HG02678 (cell line): ENCODE results near the gene NPTX1.
"Not testable (repeated sequence)": the region's sequence is repeated elsewhere in the genome, so short reads cannot be mapped to it uniquely, and the experiment has no call there.

ENCODE experiments used
- ATAC-seq: cut with Tn5 transposase; IDR thresholded peaks from one replicate; pipeline ENCODE4 v1.9.1; 2021; ENCODE audit warnings: mild to moderate bottlenecking, moderate library complexity; ENCODE audit not compliant: unreplicated experiment

NPTX1 gene, protein sequence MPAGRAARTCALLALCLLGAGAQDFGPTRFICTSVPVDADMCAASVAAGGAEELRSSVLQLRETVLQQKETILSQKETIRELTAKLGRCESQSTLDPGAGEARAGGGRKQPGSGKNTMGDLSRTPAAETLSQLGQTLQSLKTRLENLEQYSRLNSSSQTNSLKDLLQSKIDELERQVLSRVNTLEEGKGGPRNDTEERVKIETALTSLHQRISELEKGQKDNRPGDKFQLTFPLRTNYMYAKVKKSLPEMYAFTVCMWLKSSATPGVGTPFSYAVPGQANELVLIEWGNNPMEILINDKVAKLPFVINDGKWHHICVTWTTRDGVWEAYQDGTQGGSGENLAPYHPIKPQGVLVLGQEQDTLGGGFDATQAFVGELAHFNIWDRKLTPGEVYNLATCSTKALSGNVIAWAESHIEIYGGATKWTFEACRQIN

DNA sequence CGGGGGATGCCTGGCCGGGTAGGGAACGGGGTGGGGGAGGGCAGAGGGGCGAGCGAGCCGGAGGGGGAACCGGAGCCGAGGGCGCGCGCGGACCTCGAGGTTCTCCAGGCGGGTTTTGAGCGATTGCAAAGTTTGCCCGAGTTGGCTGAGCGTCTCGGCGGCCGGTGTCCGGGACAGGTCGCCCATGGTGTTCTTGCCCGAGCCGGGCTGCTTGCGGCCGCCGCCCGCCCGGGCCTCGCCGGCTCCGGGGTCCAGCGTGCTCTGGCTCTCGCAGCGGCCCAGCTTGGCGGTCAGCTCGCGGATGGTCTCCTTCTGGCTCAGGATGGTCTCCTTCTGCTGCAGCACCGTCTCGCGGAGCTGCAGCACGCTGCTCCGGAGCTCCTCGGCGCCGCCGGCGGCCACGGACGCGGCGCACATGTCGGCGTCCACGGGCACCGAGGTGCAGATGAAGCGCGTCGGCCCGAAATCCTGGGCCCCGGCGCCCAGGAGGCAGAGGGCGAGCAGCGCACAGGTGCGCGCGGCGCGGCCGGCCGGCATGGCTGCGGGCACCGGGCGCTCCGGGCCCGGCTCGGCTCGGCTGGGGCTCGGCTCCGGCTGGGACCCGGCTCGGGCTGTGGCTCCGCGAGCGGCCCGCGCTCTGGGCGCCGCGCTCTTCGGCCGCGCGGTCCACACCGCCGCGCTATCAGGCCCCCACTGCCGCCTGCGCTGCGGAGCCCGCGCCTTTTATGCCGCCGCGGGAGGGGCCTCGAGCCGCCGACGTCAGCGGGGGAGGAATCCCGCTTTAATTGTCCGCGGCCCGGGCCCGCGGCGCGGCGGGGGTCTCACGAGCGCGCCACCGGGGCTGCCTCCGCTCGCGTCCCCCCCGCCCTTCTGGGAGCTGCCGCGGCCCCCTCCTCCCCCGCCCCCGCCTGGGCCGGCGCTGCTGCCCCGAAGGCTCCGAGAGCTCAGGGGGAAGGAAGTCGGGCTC, at the start of gene NPTX1:
Gene NPTX1 (minus strand): TSS at position 698 of the 967 bp plus-strand sequence. CDS start 161 bp downstream, at position 537.
- no peak for ATAC-seq

DNA sequence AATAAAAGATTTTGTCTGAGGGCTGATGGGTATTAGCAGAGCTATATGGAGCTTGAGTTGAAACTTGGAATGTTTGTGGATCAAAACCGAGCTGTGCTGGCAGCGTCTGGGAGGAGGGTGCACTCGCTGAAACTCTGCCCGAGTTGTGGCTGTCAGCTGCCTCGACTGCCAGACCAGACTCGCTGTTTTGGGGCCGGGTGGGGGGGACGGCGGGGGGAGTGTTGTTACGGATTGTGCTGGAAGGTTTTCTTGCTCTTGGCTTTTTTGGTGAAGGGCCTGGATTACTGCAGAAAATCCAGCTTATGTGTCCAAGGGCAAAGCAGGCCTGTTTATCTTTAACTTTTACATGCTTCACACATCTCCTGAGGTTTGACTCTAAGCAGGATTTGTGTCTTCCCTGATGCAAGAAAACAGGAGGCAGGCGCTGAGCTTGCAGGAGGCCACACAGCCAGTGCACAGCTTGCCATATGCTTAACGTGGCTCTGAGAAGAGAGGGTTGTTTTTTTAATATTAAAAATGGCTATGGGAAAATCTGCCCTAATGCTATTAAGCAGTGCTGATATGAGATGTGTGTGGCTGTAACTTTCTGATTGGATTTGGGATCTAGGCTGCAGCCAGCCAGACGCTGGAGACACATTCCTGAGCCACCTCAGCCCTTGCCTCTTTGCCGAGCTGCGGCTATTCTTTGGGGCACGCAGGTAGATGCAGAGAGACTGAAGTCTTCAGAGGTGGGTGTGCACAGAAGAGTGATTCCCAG, 47.7 kb upstream of the NPTX1 start:
- no peak for ATAC-seq

GRCh38 chr17:80523054-80523744, 46.8 kb upstream of the NPTX1 start:
- ATAC-seq = no peak

- ATAC-seq = no peak
Observed at GRCh38 chr17:80520810-80521455, 44.5 kb upstream of the NPTX1 start.

GRCh38 chr17:80519091-80519781, 42.8 kb upstream of the NPTX1 start:
- no peak for ATAC-seq

DNA sequence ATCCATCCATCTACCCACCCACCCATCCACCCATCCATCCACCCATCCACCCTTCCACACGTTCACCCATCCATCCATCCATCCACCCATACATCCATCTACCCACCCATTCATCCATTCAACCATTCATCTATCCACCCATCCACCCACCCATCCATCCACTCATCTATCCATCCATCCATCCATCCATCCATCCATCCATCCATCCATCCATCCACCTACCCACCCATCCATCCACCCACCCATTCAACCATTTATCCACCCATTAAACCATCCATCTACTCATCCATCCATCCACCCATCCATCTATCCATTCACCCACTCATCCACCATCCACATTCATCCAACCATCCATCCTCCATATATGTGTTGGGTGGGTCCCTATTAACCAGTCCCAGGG, 42.0 kb upstream of the NPTX1 start:
- no peak for ATAC-seq

GRCh38 chr17:80517641-80518040, 41.2 kb upstream of the NPTX1 start:
- ATAC-seq = no peak

- ATAC-seq = no peak
Observed at GRCh38 chr17:80516171-80516932, 39.9 kb upstream of the NPTX1 start.

DNA sequence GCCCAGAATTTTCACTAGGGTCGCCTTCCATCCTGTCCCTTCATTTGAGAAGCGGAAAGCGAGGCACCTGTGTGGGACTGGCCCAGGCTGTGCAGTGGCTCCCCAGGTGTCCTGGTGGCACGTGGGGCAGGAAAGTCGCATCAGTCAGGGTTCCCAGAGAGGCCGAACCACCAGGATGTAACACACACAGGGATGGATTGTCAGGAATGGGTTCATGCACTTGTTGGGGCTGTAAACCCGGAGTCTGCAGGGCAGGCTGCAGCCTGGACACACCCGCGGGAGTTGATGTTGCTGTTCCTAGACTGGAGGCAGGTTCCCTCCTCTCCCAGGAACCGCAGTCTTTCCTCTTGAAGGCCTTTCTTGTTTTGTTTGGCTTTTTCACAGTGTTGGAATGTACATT, 37.5 kb upstream of the NPTX1 start:
- no peak for ATAC-seq

GRCh38 chr17:80513201-80513600, 36.8 kb upstream of the NPTX1 start:
- ATAC-seq = no peak

- no peak for ATAC-seq
Observed at GRCh38 chr17:80512233-80512632, 35.8 kb upstream of the NPTX1 start.

DNA sequence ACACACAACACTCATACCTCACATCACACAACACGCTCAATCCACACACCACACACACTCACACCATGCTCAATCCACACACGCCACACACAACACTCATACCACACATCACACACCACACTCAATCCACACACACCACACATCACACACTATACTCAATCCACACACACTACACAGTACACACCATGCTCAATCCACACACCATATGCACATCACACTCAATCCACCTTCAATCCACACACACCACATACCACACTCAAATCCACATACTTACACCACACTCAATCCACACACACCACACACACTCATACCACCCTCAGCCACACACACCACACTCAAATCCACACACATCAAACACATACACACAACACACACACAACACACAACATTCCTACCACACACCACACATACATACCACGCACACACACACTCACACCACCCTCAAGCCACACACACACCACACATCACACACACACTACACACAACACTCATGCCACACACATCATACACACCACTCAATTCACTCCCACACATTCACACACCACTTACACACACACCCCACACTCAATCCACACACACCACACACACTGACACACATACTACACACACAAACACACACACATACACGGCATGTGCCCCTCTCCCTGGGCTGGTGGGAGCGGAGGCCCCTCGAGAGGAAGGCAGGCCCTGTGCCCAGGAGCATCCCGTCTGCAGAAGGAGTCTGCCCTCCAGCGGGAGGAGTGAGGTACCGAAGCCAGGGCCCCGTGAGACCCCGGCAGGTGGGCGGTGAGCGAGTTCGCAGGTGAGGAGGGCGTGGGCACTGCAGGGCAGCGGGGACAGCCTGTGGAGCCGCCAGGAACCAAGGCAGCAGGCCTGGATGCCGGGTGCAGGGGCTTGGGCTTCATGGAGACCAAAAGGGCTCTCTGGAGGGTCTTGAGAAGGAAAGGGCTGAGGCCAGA, 35.1 kb upstream of the NPTX1 start:
- no peak for ATAC-seq

GRCh38 chr17:80510772-80511171, 34.4 kb upstream of the NPTX1 start:
- no peak for ATAC-seq

DNA sequence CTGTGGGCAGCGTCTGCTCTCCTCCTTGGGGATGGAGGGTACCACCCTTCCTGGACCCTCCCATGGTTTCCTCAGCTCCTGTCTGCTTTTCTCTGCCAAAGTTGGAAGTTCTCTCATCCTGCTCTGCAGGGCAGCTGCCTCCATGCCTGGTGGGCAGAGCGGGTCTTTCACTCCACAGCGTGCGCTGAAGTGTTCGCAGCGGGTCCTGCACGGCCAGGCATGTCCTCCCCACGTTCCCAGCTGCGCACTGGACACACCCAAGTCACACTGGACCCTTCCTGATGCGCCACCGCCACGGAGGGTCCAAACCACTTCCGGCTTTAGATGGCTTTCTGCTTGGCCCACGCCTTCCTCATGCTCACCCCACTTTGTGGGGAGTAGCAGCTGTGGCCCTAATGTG, 33.7 kb upstream of the NPTX1 start:
- ATAC-seq = no peak

GRCh38 chr17:80509311-80509710, 32.9 kb upstream of the NPTX1 start:
- no peak for ATAC-seq

DNA sequence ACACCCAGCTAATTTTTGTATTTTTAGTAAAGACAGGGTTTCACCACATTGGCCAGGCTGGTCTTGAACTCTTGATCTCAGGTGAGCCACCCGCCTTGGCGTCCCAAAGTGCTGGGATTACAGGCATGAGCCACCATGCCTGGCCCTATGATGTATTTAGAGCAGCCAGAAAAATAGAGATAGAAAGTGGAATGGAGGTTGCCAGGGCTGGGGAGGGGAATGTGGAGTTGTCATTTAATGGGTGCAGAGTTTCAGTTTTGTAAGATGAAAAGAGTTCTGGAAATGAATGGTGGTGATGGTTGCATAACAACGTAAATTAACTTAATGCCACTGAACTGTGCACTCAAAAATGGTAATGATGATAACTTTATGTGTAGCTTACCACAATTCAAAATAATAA, 31.6 kb upstream of the NPTX1 start:
- no peak for ATAC-seq

GRCh38 chr17:80507177-80507576, 30.8 kb upstream of the NPTX1 start:
- not testable (repeated sequence) for ATAC-seq
